Esophagus squamous epithelium (tissue), 4 donors: ENCODE results near the gene OSBPL10.

ENCODE experiments used
- CTCF ChIP-seq, 6 experiments: fragments of 450-650 bp in 4 of 6; fragments of 200-600 bp in 2 of 6; sonication (generic) in 2 of 6; IDR thresholded peaks; one replicate each; pipeline ENCODE4 v1.5.1; 2016 to 2019; ENCODE audit warnings: antibody characterized with exemption in 6 of 6, mild to moderate bottlenecking in 4 of 6, moderate library complexity in 4 of 6
- POLR2A ChIP-seq, 4 donors: fragments of 450-650 bp; IDR thresholded peaks; one replicate each; pipeline ENCODE4 v1.6.1; 2017; ENCODE audit warnings: antibody characterized with exemption in 4 of 4, mild to moderate bottlenecking in 4 of 4, moderate library complexity in 3 of 4

- TF ChIP-seq CTCF (IDR thresholded peaks at IDR 0.05) (no peak), POLR2A (IDR thresholded peaks at IDR 0.05) (no peak)
Observed at GRCh38 chr3:31800436-31800835, 180.6 kb downstream of the OSBPL10 start.
